ENCODE data around the gene DMRT3.

DNA sequence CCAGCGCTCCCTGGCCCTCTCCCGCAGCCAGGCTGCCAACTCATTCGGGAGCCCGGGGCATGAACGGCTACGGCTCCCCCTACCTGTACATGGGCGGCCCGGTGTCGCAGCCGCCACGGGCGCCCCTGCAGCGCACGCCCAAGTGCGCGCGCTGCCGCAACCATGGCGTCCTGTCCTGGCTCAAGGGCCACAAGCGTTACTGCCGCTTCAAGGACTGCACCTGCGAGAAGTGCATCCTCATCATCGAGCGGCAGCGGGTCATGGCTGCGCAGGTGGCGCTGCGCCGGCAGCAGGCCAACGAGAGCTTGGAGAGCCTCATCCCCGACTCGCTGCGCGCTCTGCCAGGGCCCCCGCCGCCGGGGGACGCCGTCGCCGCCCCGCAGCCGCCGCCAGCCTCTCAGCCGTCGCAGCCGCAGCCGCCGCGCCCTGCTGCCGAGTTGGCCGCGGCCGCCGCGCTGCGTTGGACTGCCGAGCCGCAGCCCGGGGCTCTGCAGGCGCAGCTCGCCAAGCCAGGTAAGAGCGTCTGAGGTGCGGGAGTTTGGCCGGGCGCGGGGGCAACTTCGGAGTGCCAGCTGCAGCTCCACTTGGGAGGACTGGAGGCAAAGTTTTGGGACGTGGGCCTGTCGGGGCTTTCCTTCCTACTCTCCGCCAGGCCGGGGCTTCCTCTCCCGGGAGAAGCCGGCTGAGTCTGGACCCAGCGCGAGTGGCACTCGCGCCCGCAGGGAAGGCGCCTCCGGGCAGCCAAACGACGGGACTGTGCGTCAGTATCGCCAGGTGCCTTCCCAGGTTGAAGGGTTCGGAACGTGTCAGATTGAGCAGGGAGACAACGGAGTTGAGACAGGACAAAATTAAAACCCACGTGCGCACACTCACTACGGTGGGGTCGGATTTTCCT, 735 bp downstream of the DMRT3 start:
- TF ChIP-seq, protein P1, sequence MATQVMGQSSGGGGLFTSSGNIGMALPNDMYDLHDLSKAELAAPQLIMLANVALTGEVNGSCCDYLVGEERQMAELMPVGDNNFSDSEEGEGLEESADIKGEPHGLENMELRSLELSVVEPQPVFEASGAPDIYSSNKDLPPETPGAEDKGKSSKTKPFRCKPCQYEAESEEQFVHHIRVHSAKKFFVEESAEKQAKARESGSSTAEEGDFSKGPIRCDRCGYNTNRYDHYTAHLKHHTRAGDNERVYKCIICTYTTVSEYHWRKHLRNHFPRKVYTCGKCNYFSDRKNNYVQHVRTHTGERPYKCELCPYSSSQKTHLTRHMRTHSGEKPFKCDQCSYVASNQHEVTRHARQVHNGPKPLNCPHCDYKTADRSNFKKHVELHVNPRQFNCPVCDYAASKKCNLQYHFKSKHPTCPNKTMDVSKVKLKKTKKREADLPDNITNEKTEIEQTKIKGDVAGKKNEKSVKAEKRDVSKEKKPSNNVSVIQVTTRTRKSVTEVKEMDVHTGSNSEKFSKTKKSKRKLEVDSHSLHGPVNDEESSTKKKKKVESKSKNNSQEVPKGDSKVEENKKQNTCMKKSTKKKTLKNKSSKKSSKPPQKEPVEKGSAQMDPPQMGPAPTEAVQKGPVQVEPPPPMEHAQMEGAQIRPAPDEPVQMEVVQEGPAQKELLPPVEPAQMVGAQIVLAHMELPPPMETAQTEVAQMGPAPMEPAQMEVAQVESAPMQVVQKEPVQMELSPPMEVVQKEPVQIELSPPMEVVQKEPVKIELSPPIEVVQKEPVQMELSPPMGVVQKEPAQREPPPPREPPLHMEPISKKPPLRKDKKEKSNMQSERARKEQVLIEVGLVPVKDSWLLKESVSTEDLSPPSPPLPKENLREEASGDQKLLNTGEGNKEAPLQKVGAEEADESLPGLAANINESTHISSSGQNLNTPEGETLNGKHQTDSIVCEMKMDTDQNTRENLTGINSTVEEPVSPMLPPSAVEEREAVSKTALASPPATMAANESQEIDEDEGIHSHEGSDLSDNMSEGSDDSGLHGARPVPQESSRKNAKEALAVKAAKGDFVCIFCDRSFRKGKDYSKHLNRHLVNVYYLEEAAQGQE (IDR thresholded peaks at IDR 0.05; ENCODE audit: insufficient replicate concordance, low read depth): no peak
- TF ChIP-seq, protein P2, sequence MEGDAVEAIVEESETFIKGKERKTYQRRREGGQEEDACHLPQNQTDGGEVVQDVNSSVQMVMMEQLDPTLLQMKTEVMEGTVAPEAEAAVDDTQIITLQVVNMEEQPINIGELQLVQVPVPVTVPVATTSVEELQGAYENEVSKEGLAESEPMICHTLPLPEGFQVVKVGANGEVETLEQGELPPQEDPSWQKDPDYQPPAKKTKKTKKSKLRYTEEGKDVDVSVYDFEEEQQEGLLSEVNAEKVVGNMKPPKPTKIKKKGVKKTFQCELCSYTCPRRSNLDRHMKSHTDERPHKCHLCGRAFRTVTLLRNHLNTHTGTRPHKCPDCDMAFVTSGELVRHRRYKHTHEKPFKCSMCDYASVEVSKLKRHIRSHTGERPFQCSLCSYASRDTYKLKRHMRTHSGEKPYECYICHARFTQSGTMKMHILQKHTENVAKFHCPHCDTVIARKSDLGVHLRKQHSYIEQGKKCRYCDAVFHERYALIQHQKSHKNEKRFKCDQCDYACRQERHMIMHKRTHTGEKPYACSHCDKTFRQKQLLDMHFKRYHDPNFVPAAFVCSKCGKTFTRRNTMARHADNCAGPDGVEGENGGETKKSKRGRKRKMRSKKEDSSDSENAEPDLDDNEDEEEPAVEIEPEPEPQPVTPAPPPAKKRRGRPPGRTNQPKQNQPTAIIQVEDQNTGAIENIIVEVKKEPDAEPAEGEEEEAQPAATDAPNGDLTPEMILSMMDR (IDR thresholded peaks at IDR 0.05; ENCODE audit: insufficient read depth, low read length): no peak
